ENCODE measurements around the gene ANAPC4.

GRCh38 chr4:25466966-25467697 is 90.1 kb downstream of the ANAPC4 start:
- TF ChIP-seq CTCF (IDR thresholded peaks at IDR 0.05) (no peak), POLR2A (IDR thresholded peaks at IDR 0.05) (no peak)
